OCI-LY7 (cell line): ENCODE results near the gene LY86.

Experiments
- EZH2phosphoT487 ChIP-seq: fragments of 200-600 bp; sonication (generic); IDR thresholded peaks from 2 replicates; pipeline ENCODE4 v1.6.1; 2018; ENCODE audit warnings: low read depth, borderline replicate concordance, mild to moderate bottlenecking, mixed run types, antibody characterized with exemption, low read length, moderate library complexity, mixed read lengths
- TF ChIP-seq, protein P1 (sequence below): fragments of 200-600 bp; sonication (generic); conservative IDR thresholded peaks from 2 replicates; pipeline ENCODE4 v1.5.1; 2014; ENCODE audit warnings: mild to moderate bottlenecking, antibody characterized with exemption, low read length, moderate library complexity, mixed read lengths

GRCh38 chr6:6660339-6661045, 72.0 kb downstream of the LY86 start:
- TF ChIP-seq, protein P1, sequence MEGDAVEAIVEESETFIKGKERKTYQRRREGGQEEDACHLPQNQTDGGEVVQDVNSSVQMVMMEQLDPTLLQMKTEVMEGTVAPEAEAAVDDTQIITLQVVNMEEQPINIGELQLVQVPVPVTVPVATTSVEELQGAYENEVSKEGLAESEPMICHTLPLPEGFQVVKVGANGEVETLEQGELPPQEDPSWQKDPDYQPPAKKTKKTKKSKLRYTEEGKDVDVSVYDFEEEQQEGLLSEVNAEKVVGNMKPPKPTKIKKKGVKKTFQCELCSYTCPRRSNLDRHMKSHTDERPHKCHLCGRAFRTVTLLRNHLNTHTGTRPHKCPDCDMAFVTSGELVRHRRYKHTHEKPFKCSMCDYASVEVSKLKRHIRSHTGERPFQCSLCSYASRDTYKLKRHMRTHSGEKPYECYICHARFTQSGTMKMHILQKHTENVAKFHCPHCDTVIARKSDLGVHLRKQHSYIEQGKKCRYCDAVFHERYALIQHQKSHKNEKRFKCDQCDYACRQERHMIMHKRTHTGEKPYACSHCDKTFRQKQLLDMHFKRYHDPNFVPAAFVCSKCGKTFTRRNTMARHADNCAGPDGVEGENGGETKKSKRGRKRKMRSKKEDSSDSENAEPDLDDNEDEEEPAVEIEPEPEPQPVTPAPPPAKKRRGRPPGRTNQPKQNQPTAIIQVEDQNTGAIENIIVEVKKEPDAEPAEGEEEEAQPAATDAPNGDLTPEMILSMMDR, result no peak
- no peak for TF ChIP-seq EZH2phosphoT487
